ENCODE data around the gene USP3. TPM values are rescaled to one million over a fixed set of nuclear protein-coding genes. Genes with fewer than 3 reads are reported as not detected.

The USP3 gene
- total and polyA plus RNA-seq, 9 of the 15 experiments (the other 6 are each of a cell fraction or from before 2014, with no cell fraction given), result 17.3 to 54.3 (median 34.8) TPM

GRCh38 chr15:63593705-63594671 lies 89.6 kb downstream of the USP3 start:
- Histone ChIP-seq H3K79me2 (ENCODE audit: control insufficient read depth, insufficient read depth, low read length) (no peaks in the 10 kb centered on the region), H3K27me3 (ENCODE audit: control insufficient read depth in 2 of 2, insufficient read depth in 2 of 2, low read length in 2 of 2) (no peaks in the 10 kb centered on the region), H3K36me3 (ENCODE audit: control insufficient read depth, insufficient read depth, low read length) (peaks cover 50% of the 10 kb centered on the region), H3K9ac (ENCODE audit: insufficient read depth in 1 of 2, low read depth in 2 of 2, low read length in 2 of 2) (no peak overlapping the region), H2AFZ (ENCODE audit: low read depth, low read length) (no peak overlapping the region), H3K4me2 (ENCODE audit: insufficient read depth, low read length) (no peak overlapping the region), H3K9me3 (replicated peaks; ENCODE audit: control insufficient read depth, insufficient read depth, low read depth, low read length) (no peaks in the 10 kb centered on the region), H3K4me3 (no peak overlapping the region), H4K20me1 (replicated peaks; ENCODE audit: control insufficient read depth, insufficient read depth, low read length) (no peaks in the 10 kb centered on the region), H3K9me1 (ENCODE audit: control insufficient read depth, insufficient read depth, low read length) (no peaks in the 10 kb centered on the region), H3K4me1 (replicated peaks in 1 of 2; ENCODE audit: control insufficient read depth in 2 of 2, insufficient read depth in 2 of 2, low read length in 2 of 2) (peaks cover 0 to 6% of the 10 kb centered on the region in 2 experiments; a peak in 1 of 5 replicates), H3K27ac (ENCODE audit: extremely low read depth, low read depth, low read length) (no peak overlapping the region)
- no peak for TF ChIP-seq RBBP5 (IDR thresholded peaks at IDR 0.05; ENCODE audit: borderline replicate concordance, insufficient read depth, low read length, poor library complexity, severe bottlenecking)
- TF ChIP-seq, protein P1, sequence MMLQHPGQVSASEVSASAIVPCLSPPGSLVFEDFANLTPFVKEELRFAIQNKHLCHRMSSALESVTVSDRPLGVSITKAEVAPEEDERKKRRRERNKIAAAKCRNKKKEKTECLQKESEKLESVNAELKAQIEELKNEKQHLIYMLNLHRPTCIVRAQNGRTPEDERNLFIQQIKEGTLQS (IDR thresholded peaks at IDR 0.05), result peak; percentile 68
- TF ChIP-seq, protein P1 (CRISPR knock-in tag; conservative IDR thresholded peaks at IDR 0.05), result no peak
- TF ChIP-seq CBFA2T2 (conservative IDR thresholded peaks at IDR 0.05), result 0 out of 2 replicates have a peak, but pooled peaks have one; percentile 2
- TF ChIP-seq SRF (CRISPR knock-in tag; IDR thresholded peaks at IDR 0.05), result no peak
- no peak for TF ChIP-seq HNRNPH1 (optimal IDR thresholded peaks at IDR 0.05; ENCODE audit: low read depth, low read length)
- TF ChIP-seq CAMTA2 (CRISPR knock-in tag; conservative IDR thresholded peaks at IDR 0.05), result no peak
- no peak for TF ChIP-seq GTF2E2 (tag; IDR thresholded peaks at IDR 0.05)
- peak; percentile 23 for TF ChIP-seq MEIS2 (IDR thresholded peaks at IDR 0.05; ENCODE audit: partially characterized antibody)
- 0 out of 2 replicates have a peak, but pooled peaks have one; percentile 25 for TF ChIP-seq JUNB (CRISPR knock-in tag; conservative IDR thresholded peaks at IDR 0.05)
- no peak for TF ChIP-seq RBM17 (IDR thresholded peaks at IDR 0.05; ENCODE audit: borderline replicate concordance, low read depth, low read length)
- no peak for TF ChIP-seq SAFB (IDR thresholded peaks at IDR 0.05; ENCODE audit: borderline replicate concordance, low read depth, low read length)
- TF ChIP-seq FIP1L1 (IDR thresholded peaks at IDR 0.05; ENCODE audit: low read depth, low read length, poor library complexity, severe bottlenecking), result no peak
- in situ Hi-C loops (cut with MboI) (loop anchor here (10.0 kb wide), 1 partner anchor 299 kb away; no protein-coding TSS in a partner anchor), intact Hi-C loops (cut with micrococcal nuclease) (no loop called here)
- BruUV-seq (replicated peaks), result no TSS peak
- ATAC-seq (peak; percentile 25), DNase-seq (ENCODE audit: extremely low read depth in 1 of 4, low spot score in 3 of 4) (peak in 1 of 4 experiments; percentile 21), FAIRE-seq (peak; percentile 77)
- ChIA-PET CTCF (ENCODE audit: low intra/inter-chr PET ratio) (no interaction called here), POLR2A (interaction anchor here (1.0 to 1.2 kb wide), 2 partner anchors 13 to 69 kb away, joined by 3 read pairs; no protein-coding TSS in a partner anchor)
- 79% methylated on average over 9 of the region's 9 CpGs for WGBS (ENCODE audit: insufficient coverage, low coverage, missing lambda C conversion rate)

All from K562 (cell line).